ENCODE data around the gene MAGI2. TPM values are rescaled to one million over a fixed set of nuclear protein-coding genes. Genes with fewer than 3 reads are reported as not detected.

MAGI2 gene
- total and polyA plus RNA-seq, 2 of the 13 experiments (the other 11 are each of a cell fraction or from before 2014, with no cell fraction given) = 1.5 to 3.8 TPM

DNA sequence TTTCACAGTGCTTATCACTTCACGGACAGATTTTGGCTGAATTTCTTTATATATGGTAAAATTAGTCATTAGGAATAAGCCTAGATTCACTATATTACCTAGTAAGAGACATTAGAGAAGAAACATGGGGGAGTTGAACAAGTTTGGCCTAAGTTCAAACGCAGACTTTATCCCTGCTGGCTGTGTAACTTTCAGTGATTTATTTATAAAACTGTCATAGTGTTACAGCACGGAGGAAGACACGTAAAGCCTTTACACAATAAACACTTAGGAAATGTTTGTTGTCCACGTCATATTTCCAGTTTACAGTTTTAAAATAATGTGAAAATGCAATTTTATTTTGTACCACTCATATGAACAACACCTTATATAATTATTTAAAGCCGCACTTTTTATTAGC lies 661.5 kb downstream of the MAGI2 start:
- ChIA-PET POLR2A (no interaction called here), CTCF (ENCODE audit: low intra/inter-chr PET ratio, low total read pairs) (no interaction called here)
- intact Hi-C loops (cut with micrococcal nuclease; ENCODE audit: unreplicated experiment) (no loop called here), in situ Hi-C loops (cut with HindIII; ENCODE audit: extremely low pct_ligation_motif_present, low pct_unique_long_range_greater_than_20kb) (no loop called here)
- H3K4me2 ChIP-seq (ENCODE audit: low read depth, low read length) = no peak overlapping the region
- no peak for FAIRE-seq
- no peaks in the 10 kb centered on the region for H3K36me3 ChIP-seq (replicated peaks in 1 of 2; ENCODE audit: control insufficient read depth in 1 of 2, insufficient read depth in 2 of 2, low read length in 2 of 2)
- no peaks in the 10 kb centered on the region for H3K79me2 ChIP-seq (ENCODE audit: insufficient read depth, low read length)
- no peaks in the 10 kb centered on the region for H4K20me1 ChIP-seq (ENCODE audit: insufficient read depth, low read length)
- no peaks in the 10 kb centered on the region for H3K9me3 ChIP-seq (ENCODE audit: low read length)
- no peak for ATAC-seq
- no peak overlapping the region for H3K4me3 ChIP-seq (replicated peaks in 1 of 3; ENCODE audit: insufficient read depth in 1 of 3, low read depth in 2 of 3, low read length in 3 of 3)
- TF ChIP-seq ZNF720 (CRISPR knock-in tag; IDR thresholded peaks at IDR 0.05) (no peak), ZFP82 (CRISPR knock-in tag; IDR thresholded peaks at IDR 0.05; ENCODE audit: borderline replicate concordance) (no peak), SIX1 (CRISPR knock-in tag; IDR thresholded peaks at IDR 0.05; ENCODE audit: borderline replicate concordance) (no peak), SP140L (CRISPR knock-in tag; IDR thresholded peaks at IDR 0.05; ENCODE audit: borderline replicate concordance) (no peak), PCBP1 (IDR thresholded peaks at IDR 0.05; ENCODE audit: borderline replicate concordance, low read depth, low read length) (no peak), NR1H2 (CRISPR knock-in tag; IDR thresholded peaks at IDR 0.05; ENCODE audit: borderline replicate concordance, low read depth) (no peak), KLF16 (CRISPR knock-in tag; IDR thresholded peaks at IDR 0.05) (no peak), REPIN1 (CRISPR knock-in tag; IDR thresholded peaks at IDR 0.05; ENCODE audit: borderline replicate concordance, low read depth) (no peak), ZNF780A (CRISPR knock-in tag; IDR thresholded peaks at IDR 0.05) (no peak), ZBTB7A (CRISPR knock-in tag; IDR thresholded peaks at IDR 0.05) (no peak), TRIM24 (CRISPR knock-in tag; IDR thresholded peaks at IDR 0.05) (no peak)
- TF ChIP-seq, protein P1, sequence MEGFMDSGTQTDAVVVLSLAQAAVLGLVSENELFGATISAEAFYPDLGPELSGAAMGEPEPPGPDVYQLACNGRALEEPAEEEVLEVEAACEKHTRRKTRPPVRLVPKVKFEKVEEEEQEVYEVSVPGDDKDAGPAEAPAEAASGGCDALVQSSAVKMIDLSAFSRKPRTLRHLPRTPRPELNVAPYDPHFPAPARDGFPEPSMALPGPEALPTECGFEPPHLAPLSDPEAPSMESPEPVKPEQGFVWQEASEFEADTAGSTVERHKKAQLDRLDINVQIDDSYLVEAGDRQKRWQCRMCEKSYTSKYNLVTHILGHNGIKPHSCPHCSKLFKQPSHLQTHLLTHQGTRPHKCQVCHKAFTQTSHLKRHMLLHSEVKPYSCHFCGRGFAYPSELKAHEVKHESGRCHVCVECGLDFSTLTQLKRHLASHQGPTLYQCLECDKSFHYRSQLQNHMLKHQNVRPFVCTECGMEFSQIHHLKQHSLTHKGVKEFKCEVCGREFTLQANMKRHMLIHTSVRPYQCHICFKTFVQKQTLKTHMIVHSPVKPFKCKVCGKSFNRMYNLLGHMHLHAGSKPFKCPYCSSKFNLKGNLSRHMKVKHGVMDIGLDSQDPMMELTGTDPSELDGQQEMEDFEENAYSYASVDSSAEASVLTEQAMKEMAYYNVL (CRISPR knock-in tag; IDR thresholded peaks at IDR 0.05; ENCODE audit: borderline replicate concordance) = no peak
- no peak overlapping the region for H3K27ac ChIP-seq (ENCODE audit: extremely low read length, insufficient read depth, low read length)
- 40% methylated on average over 6 of the region's 6 CpGs for WGBS (ENCODE audit: low lambda C conversion rate)
- no peaks in the 10 kb centered on the region for H3K4me1 ChIP-seq (ENCODE audit: insufficient read depth, low read length)
- BruUV-seq (replicated peaks) = no TSS peak
- H2AFZ ChIP-seq (ENCODE audit: low read length) = no peak overlapping the region
- no peak overlapping the region for H3K9ac ChIP-seq (ENCODE audit: insufficient read depth, low read depth, low read length)
- H3K27me3 ChIP-seq (ENCODE audit: control insufficient read depth in 1 of 2, insufficient read depth in 2 of 2, low read length in 2 of 2) = no peaks in the 10 kb centered on the region
- DNase-seq (ENCODE audit: low spot score) = no peak
